ENCODE data around the gene NEK6.
"Not testable (repeated sequence)": the region's sequence is repeated elsewhere in the genome, so short reads cannot be mapped to it uniquely, and the experiment has no call there.

Gene NEK6

DNA sequence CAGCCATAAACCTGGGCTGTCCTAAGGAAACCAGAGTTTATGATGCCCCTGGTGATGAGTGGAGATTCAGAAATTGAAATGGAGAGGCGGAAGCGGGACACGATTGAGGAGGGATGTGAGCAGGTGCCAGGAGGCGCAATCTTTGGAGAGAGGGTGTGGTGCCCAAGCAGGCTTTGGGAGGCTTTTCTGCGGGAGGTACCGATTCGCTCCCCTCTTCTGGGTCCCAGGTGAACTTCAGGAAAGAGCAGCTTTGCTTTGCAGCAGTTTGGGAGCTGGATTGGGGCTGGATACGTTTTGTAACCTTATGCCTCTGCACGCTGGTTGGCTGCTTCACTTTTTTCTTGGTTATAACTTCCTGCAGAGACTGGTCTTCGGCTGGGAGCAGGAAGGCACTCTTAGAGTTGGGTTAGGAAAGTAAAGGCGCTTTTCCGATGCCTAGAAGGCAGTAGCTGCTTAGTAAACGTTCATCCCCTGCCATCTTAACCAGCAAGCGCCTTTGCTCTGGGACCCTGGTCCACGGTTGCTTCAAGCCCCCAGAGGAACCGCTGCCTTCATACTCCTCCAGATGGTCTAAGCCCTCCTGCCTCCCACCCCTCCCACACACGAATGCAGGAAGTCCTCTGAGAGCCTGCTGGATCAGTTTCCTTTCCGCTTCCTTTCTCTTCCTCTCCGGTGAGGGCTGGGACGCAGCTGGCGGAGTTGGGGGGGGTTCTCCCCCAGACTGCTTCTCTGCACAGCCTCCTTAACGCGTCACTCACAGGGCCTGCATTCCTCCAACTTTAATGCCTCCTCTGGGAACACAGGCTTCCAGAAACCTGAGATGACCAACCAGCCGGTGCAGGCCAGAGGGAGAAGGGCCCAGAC, 15.2 kb upstream of the NEK6 start:
- no peak for ATAC-seq
- TF ChIP-seq ZNF565 (CRISPR knock-in tag; conservative IDR thresholded peaks at IDR 0.05; ENCODE audit: low read depth), result no peak
- TF ChIP-seq, protein P1, sequence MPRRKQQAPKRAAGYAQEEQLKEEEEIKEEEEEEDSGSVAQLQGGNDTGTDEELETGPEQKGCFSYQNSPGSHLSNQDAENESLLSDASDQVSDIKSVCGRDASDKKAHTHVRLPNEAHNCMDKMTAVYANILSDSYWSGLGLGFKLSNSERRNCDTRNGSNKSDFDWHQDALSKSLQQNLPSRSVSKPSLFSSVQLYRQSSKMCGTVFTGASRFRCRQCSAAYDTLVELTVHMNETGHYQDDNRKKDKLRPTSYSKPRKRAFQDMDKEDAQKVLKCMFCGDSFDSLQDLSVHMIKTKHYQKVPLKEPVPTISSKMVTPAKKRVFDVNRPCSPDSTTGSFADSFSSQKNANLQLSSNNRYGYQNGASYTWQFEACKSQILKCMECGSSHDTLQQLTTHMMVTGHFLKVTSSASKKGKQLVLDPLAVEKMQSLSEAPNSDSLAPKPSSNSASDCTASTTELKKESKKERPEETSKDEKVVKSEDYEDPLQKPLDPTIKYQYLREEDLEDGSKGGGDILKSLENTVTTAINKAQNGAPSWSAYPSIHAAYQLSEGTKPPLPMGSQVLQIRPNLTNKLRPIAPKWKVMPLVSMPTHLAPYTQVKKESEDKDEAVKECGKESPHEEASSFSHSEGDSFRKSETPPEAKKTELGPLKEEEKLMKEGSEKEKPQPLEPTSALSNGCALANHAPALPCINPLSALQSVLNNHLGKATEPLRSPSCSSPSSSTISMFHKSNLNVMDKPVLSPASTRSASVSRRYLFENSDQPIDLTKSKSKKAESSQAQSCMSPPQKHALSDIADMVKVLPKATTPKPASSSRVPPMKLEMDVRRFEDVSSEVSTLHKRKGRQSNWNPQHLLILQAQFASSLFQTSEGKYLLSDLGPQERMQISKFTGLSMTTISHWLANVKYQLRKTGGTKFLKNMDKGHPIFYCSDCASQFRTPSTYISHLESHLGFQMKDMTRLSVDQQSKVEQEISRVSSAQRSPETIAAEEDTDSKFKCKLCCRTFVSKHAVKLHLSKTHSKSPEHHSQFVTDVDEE (CRISPR knock-in tag; IDR thresholded peaks at IDR 0.05), result no peak
- TF ChIP-seq SNAI2 (CRISPR knock-in tag; IDR thresholded peaks at IDR 0.05), result no peak
- TF ChIP-seq CSDC2 (CRISPR knock-in tag; IDR thresholded peaks at IDR 0.05), result no peak
- TF ChIP-seq TOX (CRISPR knock-in tag; IDR thresholded peaks at IDR 0.05; ENCODE audit: borderline replicate concordance), result no peak
- no peak for TF ChIP-seq ARNTL (CRISPR knock-in tag; IDR thresholded peaks at IDR 0.05; ENCODE audit: borderline replicate concordance, low read depth)
- no peak for TF ChIP-seq GLIS3 (CRISPR knock-in tag; IDR thresholded peaks at IDR 0.05)
- TF ChIP-seq ZNF8 (CRISPR knock-in tag; IDR thresholded peaks at IDR 0.05), result no peak
- no peak for TF ChIP-seq TCF4 (CRISPR knock-in tag; IDR thresholded peaks at IDR 0.05; ENCODE audit: borderline replicate concordance)
- no peak for TF ChIP-seq ZC3H10 (CRISPR knock-in tag; IDR thresholded peaks at IDR 0.05)
- TF ChIP-seq PPARA (CRISPR knock-in tag; IDR thresholded peaks at IDR 0.05; ENCODE audit: borderline replicate concordance), result no peak
- no peak for TF ChIP-seq ISL1 (CRISPR knock-in tag; IDR thresholded peaks at IDR 0.05)
- TF ChIP-seq ZFP3 (CRISPR knock-in tag; IDR thresholded peaks at IDR 0.05), result no peak
- TF ChIP-seq BACH2 (CRISPR knock-in tag; IDR thresholded peaks at IDR 0.05; ENCODE audit: borderline replicate concordance), result no peak
- no peak for TF ChIP-seq POU6F1 (CRISPR knock-in tag; IDR thresholded peaks at IDR 0.05; ENCODE audit: borderline replicate concordance, low read depth)
- no peak for TF ChIP-seq CREB5 (CRISPR knock-in tag; IDR thresholded peaks at IDR 0.05; ENCODE audit: low read depth)
- TF ChIP-seq OSR1 (CRISPR knock-in tag; IDR thresholded peaks at IDR 0.05), result no peak
- TF ChIP-seq RARB (CRISPR knock-in tag; IDR thresholded peaks at IDR 0.05), result no peak

DNA sequence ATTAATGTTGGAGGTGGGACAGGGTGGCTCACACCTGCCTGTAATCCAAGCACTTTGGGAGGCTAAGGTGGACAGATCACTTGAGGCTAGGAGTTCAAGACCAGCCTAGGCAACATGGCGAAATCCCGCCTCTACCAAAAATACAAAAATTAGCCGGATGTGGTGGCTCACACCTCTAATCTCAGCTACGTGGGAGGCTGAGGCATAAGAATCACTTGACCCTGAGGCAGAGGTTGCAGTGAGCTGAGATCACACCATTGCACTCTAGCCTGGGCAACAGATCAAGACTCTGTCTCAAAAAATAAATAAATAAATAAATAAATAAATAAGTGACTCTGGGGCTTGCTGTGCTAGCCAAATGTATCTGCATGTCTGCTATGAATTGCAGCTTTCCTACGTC, 10.4 kb upstream of the NEK6 start:
- not testable (repeated sequence) for ATAC-seq

DNA sequence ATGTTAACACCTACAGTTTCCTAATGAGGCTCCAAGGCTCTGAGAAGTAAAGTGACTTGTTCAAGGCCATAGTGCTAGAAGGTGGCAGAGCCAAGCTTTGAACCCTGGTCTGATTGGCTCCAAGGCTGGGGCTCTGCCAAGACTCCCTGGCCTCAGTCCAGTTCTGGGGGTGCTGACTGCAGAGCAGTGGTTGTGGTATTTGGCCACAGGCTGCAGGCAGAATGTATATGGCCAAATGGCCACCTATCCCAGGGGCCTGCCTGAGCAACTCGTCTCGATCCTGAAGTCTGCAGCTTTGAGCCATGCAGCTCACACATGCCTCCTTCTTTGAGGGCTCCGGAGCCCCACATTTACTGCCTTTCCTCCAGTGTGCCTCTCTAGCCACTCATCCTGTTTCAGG, 9.7 kb upstream of the NEK6 start:
- ATAC-seq, result no peak
- TF ChIP-seq, protein P2, sequence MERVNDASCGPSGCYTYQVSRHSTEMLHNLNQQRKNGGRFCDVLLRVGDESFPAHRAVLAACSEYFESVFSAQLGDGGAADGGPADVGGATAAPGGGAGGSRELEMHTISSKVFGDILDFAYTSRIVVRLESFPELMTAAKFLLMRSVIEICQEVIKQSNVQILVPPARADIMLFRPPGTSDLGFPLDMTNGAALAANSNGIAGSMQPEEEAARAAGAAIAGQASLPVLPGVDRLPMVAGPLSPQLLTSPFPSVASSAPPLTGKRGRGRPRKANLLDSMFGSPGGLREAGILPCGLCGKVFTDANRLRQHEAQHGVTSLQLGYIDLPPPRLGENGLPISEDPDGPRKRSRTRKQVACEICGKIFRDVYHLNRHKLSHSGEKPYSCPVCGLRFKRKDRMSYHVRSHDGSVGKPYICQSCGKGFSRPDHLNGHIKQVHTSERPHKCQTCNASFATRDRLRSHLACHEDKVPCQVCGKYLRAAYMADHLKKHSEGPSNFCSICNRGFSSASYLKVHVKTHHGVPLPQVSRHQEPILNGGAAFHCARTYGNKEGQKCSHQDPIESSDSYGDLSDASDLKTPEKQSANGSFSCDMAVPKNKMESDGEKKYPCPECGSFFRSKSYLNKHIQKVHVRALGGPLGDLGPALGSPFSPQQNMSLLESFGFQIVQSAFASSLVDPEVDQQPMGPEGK (CRISPR knock-in tag; IDR thresholded peaks at IDR 0.05; ENCODE audit: borderline replicate concordance), result no peak
- no peak for TF ChIP-seq ZNF565 (CRISPR knock-in tag; conservative IDR thresholded peaks at IDR 0.05; ENCODE audit: low read depth)

DNA sequence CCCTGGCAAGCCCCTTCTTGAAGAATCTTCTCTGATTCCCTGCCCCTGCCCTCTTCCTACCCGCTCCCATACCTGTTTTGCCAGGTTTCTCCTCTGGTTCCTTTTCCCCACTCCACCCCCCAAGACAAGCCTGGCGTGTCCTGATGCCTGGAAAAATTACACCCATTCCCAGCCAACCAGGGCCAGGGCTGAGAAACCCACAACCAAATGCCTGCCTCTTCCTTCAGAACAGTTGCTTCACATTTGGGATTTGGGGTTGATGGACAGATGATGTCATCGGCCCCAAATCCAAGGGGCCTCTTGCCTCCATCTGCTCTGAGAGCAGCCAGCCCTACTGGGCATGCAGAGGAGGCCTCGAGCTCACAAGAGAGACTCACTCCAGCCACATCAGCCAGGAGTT, 8.8 kb upstream of the NEK6 start:
- no peak for ATAC-seq
- TF ChIP-seq CSDC2 (CRISPR knock-in tag; IDR thresholded peaks at IDR 0.05), result no peak

GRCh38 chr9:124251204-124251603, 6.5 kb upstream of the NEK6 start:
- no peak for ATAC-seq
- TF ChIP-seq ESRRG (CRISPR knock-in tag; IDR thresholded peaks at IDR 0.05) (no peak), ZNF70 (CRISPR knock-in tag; IDR thresholded peaks at IDR 0.05) (no peak), ARNTL (CRISPR knock-in tag; IDR thresholded peaks at IDR 0.05; ENCODE audit: borderline replicate concordance, low read depth) (no peak), OSR1 (CRISPR knock-in tag; IDR thresholded peaks at IDR 0.05) (no peak), ZFP3 (CRISPR knock-in tag; IDR thresholded peaks at IDR 0.05) (no peak), GLIS3 (CRISPR knock-in tag; IDR thresholded peaks at IDR 0.05) (no peak), SNAI2 (CRISPR knock-in tag; IDR thresholded peaks at IDR 0.05) (no peak), ISL1 (CRISPR knock-in tag; IDR thresholded peaks at IDR 0.05) (no peak), CSDC2 (CRISPR knock-in tag; IDR thresholded peaks at IDR 0.05) (no peak), RARB (CRISPR knock-in tag; IDR thresholded peaks at IDR 0.05) (no peak), TOX (CRISPR knock-in tag; IDR thresholded peaks at IDR 0.05; ENCODE audit: borderline replicate concordance) (no peak), ZFP30 (CRISPR knock-in tag; IDR thresholded peaks at IDR 0.05) (no peak), POU6F1 (CRISPR knock-in tag; IDR thresholded peaks at IDR 0.05; ENCODE audit: borderline replicate concordance, low read depth) (no peak), ZC3H10 (CRISPR knock-in tag; IDR thresholded peaks at IDR 0.05) (no peak)
- TF ChIP-seq, protein P2 (CRISPR knock-in tag; IDR thresholded peaks at IDR 0.05; ENCODE audit: borderline replicate concordance), result no peak

Data from SK-N-SH treated with all-trans-retinoic acid at 6 μM for 48 hours (cell line).